Ovary (tissue), 10 donors: ENCODE results near the gene ASRGL1. TPM values are rescaled to one million over a fixed set of nuclear protein-coding genes. Genes with fewer than 3 reads are reported as not detected.

ENCODE experiments used
- DNase-seq, 5 donors: peaks; one replicate each; pipeline ENCODE4 v3.0.0-alpha.2; 2019 to 2020
- H3K27ac ChIP-seq, 2 donors: fragments of 200-600 bp; one replicate each; pipeline versions ENCODE4 v1.5.1 to v1.8.0; 2019 to 2022
- H3K27me3 ChIP-seq: fragments of 200-600 bp; one replicate; pipeline ENCODE4 v1.8.0; 2022
- H3K36me3 ChIP-seq: fragments of 200-600 bp; sonication (generic); one replicate; pipeline ENCODE4 v1.5.1; 2019
- H3K4me1 ChIP-seq: one replicate; pipeline ENCODE4 v1.8.1; 2013; ENCODE audit warnings: mild to moderate bottlenecking, moderate library complexity; ENCODE audit not compliant: insufficient read depth
- H3K4me3 ChIP-seq: fragments of 200-600 bp; sonication (generic); one replicate; pipeline ENCODE4 v1.5.1; 2017
- H3K9me3 ChIP-seq, 2 donors: fragments of 200-600 bp in 1 of 2; sonication (generic) in 1 of 2; one replicate each; pipeline versions ENCODE4 v1.5.1 to v1.8.1; 2013 to 2019; ENCODE audit warnings: mild to moderate bottlenecking in 1 of 2, moderate library complexity in 1 of 2
- EP300 ChIP-seq: sonication (generic); formaldehyde crosslinking; IDR thresholded peaks from one replicate; pipeline ENCODE4 v1.6.1; 2017; ENCODE audit warnings: antibody characterized with exemption
- POLR2A ChIP-seq: fragments of 450-650 bp; IDR thresholded peaks from one replicate; pipeline ENCODE4 v1.6.1; 2017; ENCODE audit warnings: antibody characterized with exemption, mild to moderate bottlenecking, moderate library complexity
- WGBS, 3 donors: extraction: QIAGEN DNeasy Blood & Tissue Kit in 1 of 3; methylation state at CpG; one replicate each; pipeline versions ENCODE4 v1.1.5 to v1.1.7; 2013 to 2017; 5-methylcytosine and 5-hydroxymethylcytosine counted together
- intact Hi-C, 4 donors: fragments of 100-400 bp; cut with DNase I; formaldehyde crosslinking; loops; one replicate each; pipeline versions ENCODE4 v1.11.0 to v1.15.1; 2022 to 2023
- long read RNA-seq, 3 donors: library from polyadenylated mRNA in 2 of 3; unstranded in 2 of 3; transcript quantifications; one replicate each; pipeline ENCODE4 v2.0.0 and lab custom pipeline, GENCODE V29; 2021 to 2026
- polyA plus RNA-seq, 2 donors: library from polyadenylated mRNA; stranded (reverse); fragments of 200-250 nt in 1 of 2; fragments of 350-450 nt in 1 of 2; fragmentation: Illumina TruSeq in 1 of 2; extraction: RNeasy Lipid Tissue Mini Kit (QIAGEN cat#74804) in 1 of 2; gene quantifications; one replicate each; pipeline ENCODE4 v1.2.3, GENCODE V29; 2013 to 2014
- total RNA-seq, 7 donors: library from RNA; depleted of rRNA in 2 of 7; stranded (reverse); fragments of >200 nt in 2 of 7; fragmentation: NEBNext Ultra II Directional in 3 of 7; extraction: Animal tissue kit (Norgen Biotek cat#: 25700) in 3 of 7; gene quantifications; one replicate each; pipeline versions ENCODE4 v1.1.0 to v1.2.4, GENCODE V29; 2016 to 2023
- TF ChIP-seq, protein P1 (sequence below), 3 donors: fragments of 450-650 bp in 2 of 3; fragments of 200-600 bp in 1 of 3; IDR thresholded peaks; one replicate each; pipeline versions ENCODE4 v1.5.1 to v1.8.0; 2016 to 2022; ENCODE audit warnings: antibody characterized with exemption in 3 of 3, mild to moderate bottlenecking in 1 of 3
- donor health status: DM: no; HTN: no; CAD: no; lungs with moderate emphysema.
- donor health status: DM: no; HTN: no; CAD: no.
- donor health status: Bipolar disorder and iron deficiency.
- donor health status: DM: yes; HTN: yes; CAD: no.
- donor health status: DM: no; HTN: no; CAD: no.
- donor health status: DM: yes; HTN: yes; CAD: no.

Gene ASRGL1
- total RNA-seq (100 to 1,000 TPM in 1 of 7 donors, 10 to 100 TPM in 3, 1 to 10 TPM in 3; 1.6 to 143 (median 12.3) TPM), polyA plus RNA-seq (1 to 10 TPM; 2.9 to 3.7 TPM)
- long read RNA-seq, donor 1, transcript ASRGL1-201 (7 exons, 2,182 nt): major isoform, 12 of 23 reads
- long read RNA-seq, donor 1, transcript ASRGL1-202 (7 exons, 2,270 nt): minor isoform, 7 of 23 reads
- long read RNA-seq, donor 1, partial matches to known transcripts: 1 of 23 reads
- long read RNA-seq, donor 1, other reads (novel, unspliced or antisense): 2 of 23 reads
- long read RNA-seq, donor 2, transcript ASRGL1-202 (7 exons, 2,270 nt): minor isoform, 5 of 29 reads
- long read RNA-seq, donor 2, transcript ASRGL1-201 (7 exons, 2,182 nt): major isoform, 16 of 29 reads
- long read RNA-seq, donor 2, partial matches to known transcripts: 0 of 29 reads
- long read RNA-seq, donor 2, other reads (novel, unspliced or antisense): 0 of 29 reads
- long read RNA-seq, donor 3, transcript ASRGL1-202 (7 exons, 2,270 nt): minor isoform, 9 of 60 reads
- long read RNA-seq, donor 3, transcript ASRGL1-201 (7 exons, 2,182 nt): major isoform, 23 of 60 reads
- long read RNA-seq, donor 3, partial matches to known transcripts: 8 of 60 reads
- long read RNA-seq, donor 3, other reads (novel, unspliced or antisense): 17 of 60 reads

DNA sequence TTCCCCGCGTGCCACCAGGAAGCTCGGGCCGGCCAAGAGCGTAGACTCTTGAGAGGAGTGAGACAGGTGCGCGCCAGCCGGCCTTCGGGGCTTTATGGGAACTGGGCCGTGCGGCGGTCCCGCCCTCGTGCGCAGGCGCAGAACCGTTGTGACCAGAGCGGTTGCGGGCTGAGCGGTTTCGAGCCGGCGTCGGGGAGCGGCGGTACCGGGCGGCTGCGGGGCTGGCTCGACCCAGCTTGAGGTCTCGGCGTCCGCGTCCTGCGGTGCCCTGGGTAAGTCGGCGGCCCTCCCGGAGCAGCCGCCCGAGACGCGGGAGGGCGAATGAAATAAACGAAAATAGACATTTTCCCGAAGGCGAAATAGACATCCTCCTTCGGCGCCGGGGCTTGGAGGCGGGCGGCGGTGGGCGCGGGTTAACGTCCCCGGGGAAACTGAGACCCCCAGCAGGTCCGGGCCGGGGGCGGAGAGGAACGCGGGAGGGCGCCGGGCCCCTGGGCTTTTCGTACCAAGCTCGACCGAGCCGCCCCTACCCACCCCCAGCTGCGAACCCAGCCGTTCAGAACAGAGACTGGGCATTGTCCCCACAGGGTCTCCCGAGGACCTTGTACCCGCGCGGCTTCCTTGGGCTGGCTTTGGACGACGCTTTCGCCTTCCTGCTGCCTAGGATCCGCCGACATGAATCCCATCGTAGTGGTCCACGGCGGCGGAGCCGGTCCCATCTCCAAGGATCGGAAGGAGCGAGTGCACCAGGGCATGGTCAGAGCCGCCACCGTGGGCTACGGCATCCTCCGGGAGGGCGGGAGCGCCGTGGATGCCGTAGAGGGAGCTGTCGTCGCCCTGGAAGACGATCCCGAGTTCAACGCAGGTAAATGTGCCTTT is at the start of gene ASRGL1:
Gene ASRGL1, plus strand, starts transcription at position 146 of the 879 bp plus-strand sequence. Its CDS starts 530 bp downstream, at position 676.
- intact Hi-C loops: no loop called here
- TF ChIP-seq, protein P1, sequence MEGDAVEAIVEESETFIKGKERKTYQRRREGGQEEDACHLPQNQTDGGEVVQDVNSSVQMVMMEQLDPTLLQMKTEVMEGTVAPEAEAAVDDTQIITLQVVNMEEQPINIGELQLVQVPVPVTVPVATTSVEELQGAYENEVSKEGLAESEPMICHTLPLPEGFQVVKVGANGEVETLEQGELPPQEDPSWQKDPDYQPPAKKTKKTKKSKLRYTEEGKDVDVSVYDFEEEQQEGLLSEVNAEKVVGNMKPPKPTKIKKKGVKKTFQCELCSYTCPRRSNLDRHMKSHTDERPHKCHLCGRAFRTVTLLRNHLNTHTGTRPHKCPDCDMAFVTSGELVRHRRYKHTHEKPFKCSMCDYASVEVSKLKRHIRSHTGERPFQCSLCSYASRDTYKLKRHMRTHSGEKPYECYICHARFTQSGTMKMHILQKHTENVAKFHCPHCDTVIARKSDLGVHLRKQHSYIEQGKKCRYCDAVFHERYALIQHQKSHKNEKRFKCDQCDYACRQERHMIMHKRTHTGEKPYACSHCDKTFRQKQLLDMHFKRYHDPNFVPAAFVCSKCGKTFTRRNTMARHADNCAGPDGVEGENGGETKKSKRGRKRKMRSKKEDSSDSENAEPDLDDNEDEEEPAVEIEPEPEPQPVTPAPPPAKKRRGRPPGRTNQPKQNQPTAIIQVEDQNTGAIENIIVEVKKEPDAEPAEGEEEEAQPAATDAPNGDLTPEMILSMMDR (IDR thresholded peaks at IDR 0.05): no peak
- TF ChIP-seq EP300 (no peak), POLR2A (no peak)
- H3K4me3 ChIP-seq: peak within 1 kb of the TSS; percentile 46
- no peaks in the 10 kb centered on the region for H3K27me3 ChIP-seq
- peaks cover 5% of the 10 kb centered on the region for H3K4me1 ChIP-seq
- no peaks in the 10 kb centered on the region for H3K9me3 ChIP-seq
- DNase-seq: peak; percentile 78 to 88 (median 82)
- H3K27ac ChIP-seq: no peak within 1 kb of the TSS
- no peaks in the 10 kb centered on the region for H3K36me3 ChIP-seq
- 1% methylated on average over 68 to 98 of the region's 98 CpGs for WGBS, 3 donors

DNA sequence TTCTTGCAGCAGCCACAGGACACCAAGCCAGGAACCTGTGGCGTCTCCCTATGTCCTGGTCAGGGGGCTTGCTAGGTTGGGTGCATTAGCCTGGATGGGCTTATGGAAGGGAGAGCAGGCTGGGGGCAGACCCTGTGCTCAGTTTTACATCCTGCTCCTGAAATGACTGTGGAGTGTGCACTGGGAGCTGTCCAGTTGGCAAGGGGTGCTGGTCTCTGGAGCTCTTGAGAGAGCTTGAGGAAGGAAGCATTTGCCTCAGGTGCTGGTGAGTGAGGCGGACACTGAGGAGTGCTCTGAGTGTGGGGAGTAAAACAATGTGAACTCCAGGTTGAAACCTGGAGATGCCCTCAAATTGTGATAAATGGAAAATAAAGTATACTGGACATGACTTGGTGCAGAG is 41.7 kb upstream of the ASRGL1 start:
- WGBS, 3 donors: 36 to 63% (median 39%) methylated on average over 2 of the region's 2 CpGs
- no peak for TF ChIP-seq EP300
- TF ChIP-seq, protein P1 (IDR thresholded peaks at IDR 0.05): no peak
- no peak for TF ChIP-seq POLR2A
- Histone ChIP-seq H3K4me1 (no peaks in the 10 kb centered on the region), H3K27me3 (no peaks in the 10 kb centered on the region), H3K27ac (no peak overlapping the region), H3K36me3 (no peaks in the 10 kb centered on the region), H3K4me3 (no peak overlapping the region), H3K9me3 (no peaks in the 10 kb centered on the region)
- no peak for DNase-seq
- intact Hi-C loops: no loop called here

DNA sequence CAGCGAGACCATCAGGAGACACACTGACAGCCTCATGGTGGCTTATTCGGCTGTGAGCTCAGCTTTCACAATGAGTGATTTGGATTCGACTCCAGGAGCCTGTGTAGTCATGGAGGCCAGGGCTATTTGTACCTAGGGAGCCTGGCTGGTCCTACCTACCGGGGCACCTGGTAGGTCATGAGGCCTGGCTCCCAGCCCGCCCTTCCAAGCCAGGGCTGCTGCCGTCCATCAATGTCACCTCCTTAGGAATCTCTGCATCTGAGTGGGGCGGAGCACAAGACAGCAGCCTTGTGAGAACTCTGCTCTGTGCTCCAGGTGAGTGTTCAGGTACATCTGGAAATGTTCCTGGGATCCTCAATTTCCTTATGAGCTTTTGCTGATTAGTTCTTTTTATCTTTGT is 38.3 kb upstream of the ASRGL1 start, which contains the start of gene SCGB1D4:
Gene SCGB1D4, minus strand, starts transcription at position 101 of the 400 bp plus-strand sequence. Its CDS starts 65 bp downstream, at position 36.
- 58 to 69% (median 60%) methylated on average over 5 to 7 of the region's 7 CpGs for WGBS, 3 donors
- no peak within 1 kb of the TSS for H3K27ac ChIP-seq
- no peaks in the 10 kb centered on the region for H3K9me3 ChIP-seq
- intact Hi-C loops: no loop called here
- no peaks in the 10 kb centered on the region for H3K27me3 ChIP-seq
- no peak within 1 kb of the TSS for H3K4me3 ChIP-seq
- H3K36me3 ChIP-seq: no peaks in the 10 kb centered on the region
- DNase-seq: no peak
- TF ChIP-seq, protein P1 (IDR thresholded peaks at IDR 0.05): no peak
- TF ChIP-seq POLR2A (no peak), EP300 (no peak)
- H3K4me1 ChIP-seq: no peaks in the 10 kb centered on the region

DNA sequence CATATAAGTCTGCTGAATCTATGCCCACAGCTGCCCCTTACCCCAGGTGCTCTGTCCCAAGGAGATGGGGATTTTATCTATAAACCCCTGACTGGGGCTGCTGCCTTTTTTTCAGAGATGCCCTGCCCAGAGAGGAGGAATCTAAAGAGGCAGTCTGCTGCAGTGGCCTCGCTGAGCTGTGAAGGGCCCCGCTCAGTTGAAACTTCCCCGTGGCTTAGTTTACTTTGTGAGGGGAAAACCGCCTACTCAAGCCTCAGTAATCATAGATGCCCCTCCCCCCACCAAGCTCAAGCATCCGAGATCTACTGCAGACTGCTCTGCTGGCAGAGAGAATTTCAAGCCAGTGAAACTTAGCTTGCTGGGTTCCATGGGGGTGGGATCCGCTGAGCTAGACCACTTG is 31.0 kb upstream of the ASRGL1 start:
- intact Hi-C loops: no loop called here

More for the DNA sequence above, 31.0 kb upstream of the ASRGL1 start:
- Histone ChIP-seq H3K27me3 (no peaks in the 10 kb centered on the region), H3K4me1 (no peaks in the 10 kb centered on the region), H3K36me3 (no peaks in the 10 kb centered on the region), H3K9me3 (no peaks in the 10 kb centered on the region), H3K27ac (no peak overlapping the region), H3K4me3 (no peak overlapping the region)
- 26 to 47% (median 44%) methylated on average over 6 of the region's 6 CpGs for WGBS, 3 donors
- TF ChIP-seq, protein P1 (IDR thresholded peaks at IDR 0.05): no peak
- TF ChIP-seq POLR2A: no peak
- TF ChIP-seq EP300: no peak
- DNase-seq: no peak
